Fibroblast of lung (primary cell): ENCODE data around the gene CLCNKB.

Experiments used
- EZH2 ChIP-seq: IDR thresholded peaks from 2 replicates; pipeline ENCODE4 v1.5.1; 2012; ENCODE audit warnings: low read length, control low read depth, mild to moderate bottlenecking; ENCODE audit errors: missing control alignments
- TF ChIP-seq, protein P1 (sequence below), 2 donors: IDR thresholded peaks in 1 of 2; conservative IDR thresholded peaks in 1 of 2; 1 replicate in 1 of 2; 2 replicates in 1 of 2; pipeline ENCODE4 v1.5.1; 2011 to 2012; ENCODE audit warnings: low read length in 2 of 2, control low read depth in 1 of 2, inconsistent platforms in 1 of 2, low read depth in 1 of 2, mild to moderate bottlenecking in 1 of 2

DNA sequence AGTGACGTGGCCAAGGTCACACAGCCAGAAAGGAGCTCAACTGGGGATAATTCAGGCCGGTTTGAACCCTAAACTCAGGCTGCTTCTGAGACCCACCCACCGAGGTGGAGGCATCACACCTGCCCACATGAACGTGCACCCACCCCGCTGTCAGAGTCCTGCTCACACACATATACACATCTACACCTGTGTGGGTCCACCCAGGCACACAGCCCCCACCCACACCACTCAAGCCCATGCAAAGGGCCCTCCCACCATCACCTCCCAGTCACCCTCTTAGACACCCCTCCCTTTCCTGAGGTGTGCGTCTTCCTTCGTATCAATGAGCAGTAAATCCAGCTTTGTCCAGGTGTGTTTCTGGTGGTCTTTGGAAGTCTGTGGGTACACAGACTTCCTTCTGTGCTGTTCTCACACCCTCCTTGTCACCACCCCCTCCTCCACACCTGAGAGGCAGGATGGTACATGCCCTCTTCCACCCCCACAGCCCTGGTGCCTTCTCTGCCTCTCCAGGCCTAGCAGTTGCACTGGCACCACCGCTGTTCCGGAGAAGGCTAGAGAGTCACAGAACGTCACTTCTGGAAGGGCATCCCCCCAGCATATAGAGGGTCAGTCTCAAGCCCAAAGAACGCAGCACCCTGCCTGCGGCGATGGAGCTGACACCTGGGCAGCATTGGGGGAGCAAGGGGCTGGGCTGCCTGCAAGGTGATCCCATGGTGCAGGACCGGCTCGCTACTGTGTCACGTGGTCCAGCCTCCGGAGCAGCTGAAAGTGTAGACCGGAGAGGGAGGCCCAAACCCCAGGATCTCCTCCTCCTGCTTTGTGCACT lies 48.7 kb downstream of the CLCNKB start:
- TF ChIP-seq, protein P1, sequence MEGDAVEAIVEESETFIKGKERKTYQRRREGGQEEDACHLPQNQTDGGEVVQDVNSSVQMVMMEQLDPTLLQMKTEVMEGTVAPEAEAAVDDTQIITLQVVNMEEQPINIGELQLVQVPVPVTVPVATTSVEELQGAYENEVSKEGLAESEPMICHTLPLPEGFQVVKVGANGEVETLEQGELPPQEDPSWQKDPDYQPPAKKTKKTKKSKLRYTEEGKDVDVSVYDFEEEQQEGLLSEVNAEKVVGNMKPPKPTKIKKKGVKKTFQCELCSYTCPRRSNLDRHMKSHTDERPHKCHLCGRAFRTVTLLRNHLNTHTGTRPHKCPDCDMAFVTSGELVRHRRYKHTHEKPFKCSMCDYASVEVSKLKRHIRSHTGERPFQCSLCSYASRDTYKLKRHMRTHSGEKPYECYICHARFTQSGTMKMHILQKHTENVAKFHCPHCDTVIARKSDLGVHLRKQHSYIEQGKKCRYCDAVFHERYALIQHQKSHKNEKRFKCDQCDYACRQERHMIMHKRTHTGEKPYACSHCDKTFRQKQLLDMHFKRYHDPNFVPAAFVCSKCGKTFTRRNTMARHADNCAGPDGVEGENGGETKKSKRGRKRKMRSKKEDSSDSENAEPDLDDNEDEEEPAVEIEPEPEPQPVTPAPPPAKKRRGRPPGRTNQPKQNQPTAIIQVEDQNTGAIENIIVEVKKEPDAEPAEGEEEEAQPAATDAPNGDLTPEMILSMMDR (conservative IDR thresholded peaks at IDR 0.05 in 1 of 2, IDR thresholded peaks at IDR 0.05 in 1 of 2; ENCODE audit: low read depth in 1 of 2, low read length in 2 of 2), result no peak
- no peak for TF ChIP-seq EZH2
